H1 (cell line): ENCODE data around the gene NRXN3. TPM values are rescaled to one million over a fixed set of nuclear protein-coding genes. Genes with fewer than 3 reads are reported as not detected.

Experiments used
- CTCF ChIA-PET: fragments of 300-600 bp; sonication (Branson Sonifier 250); formaldehyde crosslinking; loops from one replicate; lab custom pipeline; 2021; ENCODE audit not compliant: partially characterized antibody; lab: Charles Lee
- POLR2A ChIA-PET: fragments of 300-600 bp; sonication (Branson Sonifier 250); formaldehyde crosslinking; loops from one replicate; lab custom pipeline; 2021; ENCODE audit warnings: inconsistent platforms; ENCODE audit not compliant: partially characterized antibody; lab: Charles Lee
- DNase-seq, 2 experiments: peaks; one replicate each; pipeline versions ENCODE4 v3.0.0 to v3.0.0-alpha.2; 2010 to 2022; ENCODE audit warnings: low spot score in 2 of 2, low read depth in 1 of 2, mixed read lengths in 1 of 2
- FAIRE-seq: peaks from 2 replicates; lab custom pipeline; 2011; peaks lifted over from hg19 to GRCh38; lab: Jason Lieb, UNC
- H2AFZ ChIP-seq: 2 replicates; pipeline ENCODE4 v1.8.1; 2012; ENCODE audit warnings: low read length, inconsistent platforms
- H2AK5ac ChIP-seq: 2 replicates; pipeline ENCODE4 v1.6.1; 2013; ENCODE audit warnings: low read depth, low read length
- H2BK120ac ChIP-seq: replicated peaks from 2 replicates; pipeline ENCODE3; 2013; ENCODE audit warnings: low read depth, low read length, inconsistent platforms
- H2BK12ac ChIP-seq: 2 replicates; pipeline ENCODE4 v1.6.1; 2013; ENCODE audit warnings: low read depth, low read length
- H2BK15ac ChIP-seq: 2 replicates; pipeline ENCODE4 v1.6.1; 2013; ENCODE audit warnings: low read length
- H2BK20ac ChIP-seq: 2 replicates; pipeline ENCODE4 v1.6.1; 2013; ENCODE audit warnings: low read length
- H2BK5ac ChIP-seq: 2 replicates; pipeline ENCODE4 v1.6.1; 2013; ENCODE audit warnings: low read depth, low read length
- H3K14ac ChIP-seq: 2 replicates; pipeline ENCODE4 v1.6.1; 2013; ENCODE audit warnings: inconsistent platforms; ENCODE audit not compliant: insufficient read length
- H3K18ac ChIP-seq: 2 replicates; pipeline ENCODE4 v1.6.1; 2013; ENCODE audit warnings: low read length; ENCODE audit errors: extremely low read depth
- H3K23ac ChIP-seq: 2 replicates; pipeline ENCODE4 v1.6.1; 2013; ENCODE audit warnings: inconsistent platforms; ENCODE audit not compliant: insufficient read length
- H3K23me2 ChIP-seq: 2 replicates; pipeline ENCODE4 v1.6.1; 2013; ENCODE audit warnings: low read depth, low read length
- H3K27ac ChIP-seq: 2 replicates; pipeline ENCODE4 v1.6.1; 2011; ENCODE audit warnings: low read depth, low read length, inconsistent platforms
- H3K27me3 ChIP-seq, 4 experiments: replicated peaks in 1 of 4; 1 replicate in 1 of 4; 2 replicates in 3 of 4; pipeline versions ENCODE4 v1.6.1 to v1.8.1; 2011 to 2013; ENCODE audit warnings: low read length in 3 of 4, mild to moderate bottlenecking in 3 of 4, inconsistent platforms in 2 of 4, mixed read lengths in 2 of 4, moderate library complexity in 1 of 4; ENCODE audit not compliant: control insufficient read depth in 3 of 4, insufficient read depth in 3 of 4; ENCODE audit errors: extremely low read depth in 1 of 4
- H3K36me3 ChIP-seq, 4 experiments: 2 replicates each; pipeline versions ENCODE4 v1.6.1 to v1.8.1; 2011 to 2013; ENCODE audit warnings: mild to moderate bottlenecking in 4 of 4, low read length in 3 of 4, moderate library complexity in 2 of 4, control low read depth in 1 of 4, inconsistent platforms in 1 of 4; ENCODE audit not compliant: insufficient read depth in 4 of 4, control insufficient read depth in 2 of 4
- H3K4ac ChIP-seq: replicated peaks from 2 replicates; pipeline ENCODE3; 2013; ENCODE audit warnings: low read length, low read depth, mixed read lengths, inconsistent platforms; ENCODE audit not compliant: insufficient read length
- H3K4me1 ChIP-seq, 4 experiments: replicated peaks in 1 of 4; 1 replicate in 1 of 4; 2 replicates in 3 of 4; pipeline versions ENCODE4 v1.6.1 to v1.8.1; 2011 to 2013; ENCODE audit warnings: low read length in 3 of 4, inconsistent platforms in 2 of 4, mixed read lengths in 1 of 4; ENCODE audit not compliant: insufficient read depth in 4 of 4, control insufficient read depth in 3 of 4
- H3K4me2 ChIP-seq, 2 experiments: 2 replicates each; pipeline versions ENCODE4 v1.6.1 to v1.8.1; 2011 to 2013; ENCODE audit warnings: low read depth in 2 of 2, low read length in 2 of 2, control low read depth in 1 of 2, inconsistent platforms in 1 of 2, mild to moderate bottlenecking in 1 of 2; ENCODE audit not compliant: insufficient read depth in 1 of 2
- H3K4me3 ChIP-seq, 4 experiments: fragments of 200-600, 300-600 bp in 1 of 4; sonication (generic), shearing (Covaris generic), sonication (Bioruptor Twin) in 1 of 4; 2 replicates each; pipeline versions ENCODE4 v1.5.1 to v1.8.1; 2011 to 2016; ENCODE audit warnings: low read length in 4 of 4, low read depth in 3 of 4, control low read depth in 2 of 4, inconsistent platforms in 2 of 4, mild to moderate bottlenecking in 2 of 4, mixed read lengths in 1 of 4, moderate library complexity in 1 of 4; ENCODE audit not compliant: insufficient read depth in 2 of 4; ENCODE audit errors: extremely low read depth in 1 of 4
- H3K56ac ChIP-seq: replicated peaks from 2 replicates; pipeline ENCODE3; 2013; ENCODE audit warnings: low read depth, mild to moderate bottlenecking, mixed read lengths, low read length, inconsistent platforms; ENCODE audit not compliant: insufficient read length
- H3K79me1 ChIP-seq: 2 replicates; pipeline ENCODE4 v1.6.1; 2013; ENCODE audit warnings: low read depth, low read length, control low read depth
- H3K79me2 ChIP-seq, 2 experiments: 2 replicates each; pipeline versions ENCODE4 v1.6.1 to v1.8.1; 2012 to 2013; ENCODE audit warnings: low read length in 2 of 2, mild to moderate bottlenecking in 2 of 2, inconsistent platforms in 1 of 2; ENCODE audit not compliant: insufficient read depth in 2 of 2, control insufficient read depth in 1 of 2
- H3K9ac ChIP-seq, 4 experiments: replicated peaks in 1 of 4; 1 replicate in 1 of 4; 2 replicates in 3 of 4; pipeline versions ENCODE4 v1.6.1 to v1.8.1; 2011 to 2013; ENCODE audit warnings: low read depth in 3 of 4, low read length in 3 of 4, control low read depth in 2 of 4, mild to moderate bottlenecking in 2 of 4, moderate library complexity in 2 of 4, inconsistent platforms in 1 of 4; ENCODE audit errors: extremely low read depth in 1 of 4
- H3K9me3 ChIP-seq, 2 experiments: 2 replicates each; pipeline versions ENCODE4 v1.6.1 to v1.8.1; 2012 to 2013; ENCODE audit warnings: mild to moderate bottlenecking in 2 of 2, moderate library complexity in 2 of 2, control low read depth in 1 of 2, inconsistent platforms in 1 of 2, low read depth in 1 of 2, low read length in 1 of 2, mixed read lengths in 1 of 2; ENCODE audit not compliant: insufficient read depth in 2 of 2
- H4K20me1 ChIP-seq, 2 experiments: replicated peaks in 1 of 2; 2 replicates each; pipeline versions ENCODE3 to v1.8.1; 2011 to 2013; ENCODE audit warnings: inconsistent platforms in 2 of 2, low read length in 2 of 2, mild to moderate bottlenecking in 1 of 2; ENCODE audit not compliant: insufficient read depth in 2 of 2, control insufficient read depth in 1 of 2
- H4K5ac ChIP-seq: 2 replicates; pipeline ENCODE4 v1.6.1; 2013; ENCODE audit warnings: low read length, low read depth, mixed read lengths, inconsistent platforms; ENCODE audit not compliant: insufficient read length
- H4K8ac ChIP-seq: 2 replicates; pipeline ENCODE4 v1.8.0; 2013; ENCODE audit warnings: mild to moderate bottlenecking, moderate library complexity, low read length, inconsistent platforms; ENCODE audit not compliant: insufficient read depth; ENCODE audit errors: extremely low read depth
- H4K91ac ChIP-seq: replicated peaks from 2 replicates; pipeline ENCODE3; 2013; ENCODE audit warnings: low read length, mixed read lengths, inconsistent platforms; ENCODE audit not compliant: insufficient read length
- CHD1 ChIP-seq: IDR thresholded peaks from 2 replicates; pipeline ENCODE4 v1.6.1; 2012; ENCODE audit warnings: low read depth, low read length, improper control_type of control experiment
- CTBP2 ChIP-seq: IDR thresholded peaks from 2 replicates; pipeline ENCODE4 v1.7.0; 2011; ENCODE audit warnings: borderline replicate concordance, mild to moderate bottlenecking, moderate library complexity, mixed read lengths, low read length; ENCODE audit not compliant: insufficient read depth, insufficient read length
- EGR1 ChIP-seq: IDR thresholded peaks from 2 replicates; pipeline ENCODE4 v1.6.1; 2011; ENCODE audit warnings: low read depth, low read length, borderline replicate concordance
- HDAC2 ChIP-seq, 2 experiments: fragments of 300-600 bp in 1 of 2; sonication (generic) in 1 of 2; IDR thresholded peaks; 2 replicates each; pipeline ENCODE4 v1.6.1; 2011 to 2012; ENCODE audit warnings: low read depth in 2 of 2, low read length in 2 of 2, mild to moderate bottlenecking in 2 of 2, moderate library complexity in 2 of 2, borderline replicate concordance in 1 of 2, inconsistent platforms in 1 of 2
- NANOG ChIP-seq: IDR thresholded peaks from 2 replicates; pipeline ENCODE4 v1.6.1; 2011; ENCODE audit warnings: low read length, low read depth, mild to moderate bottlenecking, inconsistent platforms; ENCODE audit not compliant: insufficient read depth, poor library complexity, severe bottlenecking
- RAD21 ChIP-seq, 2 experiments: IDR thresholded peaks in 1 of 2; conservative IDR thresholded peaks in 1 of 2; 2 replicates each; pipeline ENCODE4 v1.6.1; 2011; ENCODE audit warnings: low read depth in 2 of 2, low read length in 2 of 2, improper control_type of control experiment in 1 of 2, inconsistent platforms in 1 of 2, mild to moderate bottlenecking in 1 of 2, moderate library complexity in 1 of 2
- SIN3A ChIP-seq, 2 experiments: IDR thresholded peaks in 1 of 2; conservative IDR thresholded peaks in 1 of 2; 2 replicates each; pipeline ENCODE4 v1.6.1; 2011 to 2012; ENCODE audit warnings: low read length in 2 of 2, improper control_type of control experiment in 1 of 2, low read depth in 1 of 2, mild to moderate bottlenecking in 1 of 2
- SIX5 ChIP-seq: IDR thresholded peaks from 2 replicates; pipeline ENCODE4 v1.6.1; 2011; ENCODE audit warnings: mild to moderate bottlenecking, low read depth, low read length
- SP4 ChIP-seq: IDR thresholded peaks from 2 replicates; pipeline ENCODE4 v1.6.1; 2012; ENCODE audit warnings: low read length, inconsistent platforms
- TAF1 ChIP-seq: IDR thresholded peaks from 2 replicates; pipeline ENCODE4 v1.6.1; 2011; ENCODE audit warnings: mild to moderate bottlenecking, low read depth, low read length
- TBP ChIP-seq: IDR thresholded peaks from 2 replicates; pipeline ENCODE4 v1.6.1; 2011; ENCODE audit warnings: low read depth, low read length, improper control_type of control experiment
- YY1 ChIP-seq: IDR thresholded peaks from 2 replicates; pipeline ENCODE4 v1.6.1; 2011; ENCODE audit warnings: low read depth, mild to moderate bottlenecking, low read length
- ZNF274 ChIP-seq: IDR thresholded peaks from 2 replicates; pipeline ENCODE4 v1.7.0; 2012; ENCODE audit warnings: low read length, borderline replicate concordance; ENCODE audit errors: extremely low read depth
- WGBS, 2 experiments: shearing (Covaris generic) in 1 of 2; methylation state at CpG; one replicate each; pipeline versions ENCODE4 v1.1.6 to v1.1.7; 2013 to 2015; ENCODE audit warnings: low lambda C conversion rate in 2 of 2, mixed read lengths in 2 of 2, inconsistent platforms in 1 of 2, low coverage in 1 of 2, missing lambda C conversion rate in 1 of 2; ENCODE audit not compliant: insufficient replicate concordance in 2 of 2, insufficient coverage in 1 of 2, insufficient read length in 1 of 2; ENCODE audit errors: extremely low coverage in 1 of 2, missing lambda C conversion rate in 1 of 2; 5-methylcytosine and 5-hydroxymethylcytosine counted together
- polyA plus RNA-seq, 7 experiments: library from polyadenylated mRNA; depleted of rRNA in 3 of 7; stranded (reverse) in 5 of 7; unstranded in 2 of 7; fragments of >200 nt in 5 of 7; fragments of 200-250 nt in 2 of 7; gene quantifications; 1 replicate in 5 of 7; 2 replicates in 1 of 7; 4 replicates in 1 of 7; pipeline versions ENCODE4 v1.2.1 to v1.2.3, GENCODE V29; 2011 to 2013; ENCODE audit warnings: missing spikeins in 2 of 7, mixed read lengths in 2 of 7
- total RNA-seq: library from RNA; stranded (reverse); fragmentation: NEBNext Ultra II Directional; extraction: Animal tissue kit (Norgen Biotek cat#: 25700); gene quantifications from 2 replicates; pipeline ENCODE4 v1.2.1, GENCODE V29; 2021

NRXN3 gene
- total and polyA plus RNA-seq, 2 of the 8 experiments (the other 6 are each of a cell fraction or from before 2014, with no cell fraction given), result 2.6 to 4.1 TPM

- ChIA-PET CTCF (no interaction called here), POLR2A (no interaction called here)
These were observed 1428.2 kb downstream of the NRXN3 start for GRCh38 chr14:79598339-79598738.

More at GRCh38 chr14:79598339-79598738, 1428.2 kb downstream of the NRXN3 start:
- no peak overlapping the region for H2BK15ac ChIP-seq
- no peaks in the 10 kb centered on the region for H3K79me2 ChIP-seq
- H3K4me2 ChIP-seq, result no peak overlapping the region
- no peak for DNase-seq
- H3K9me3 ChIP-seq, result peaks cover 3 to 8% of the 10 kb centered on the region in 2 experiments; a peak in 1 of 4 replicates
- H3K14ac ChIP-seq, result no peak overlapping the region
- no peaks in the 10 kb centered on the region; the same call in 1 of the 2 replicates for H3K23me2 ChIP-seq
- no peak overlapping the region for H4K5ac ChIP-seq
- H4K91ac ChIP-seq, result no peak overlapping the region
- no peak overlapping the region for H3K4me3 ChIP-seq
- H3K4me1 ChIP-seq, result no peaks in the 10 kb centered on the region
- no peaks in the 10 kb centered on the region for H3K36me3 ChIP-seq
- no peak overlapping the region for H3K18ac ChIP-seq
- no peak overlapping the region for H3K9ac ChIP-seq
- no peaks in the 10 kb centered on the region for H3K27me3 ChIP-seq
- FAIRE-seq, result no peak
- no peak overlapping the region for H3K4ac ChIP-seq
- no peak overlapping the region for H3K23ac ChIP-seq
- TF ChIP-seq TAF1 (no peak), ZNF274 (no peak), HDAC2 (IDR thresholded peaks at IDR 0.05; ENCODE audit: borderline replicate concordance in 1 of 2, low read depth in 2 of 2, low read length in 2 of 2) (no peak), CHD1 (no peak), SIX5 (no peak), RAD21 (IDR thresholded peaks at IDR 0.05 in 1 of 2, conservative IDR thresholded peaks at IDR 0.05 in 1 of 2; ENCODE audit: low read depth in 2 of 2, low read length in 2 of 2) (no peak), EGR1 (no peak), TBP (no peak), SIN3A (conservative IDR thresholded peaks at IDR 0.05 in 1 of 2, IDR thresholded peaks at IDR 0.05 in 1 of 2; ENCODE audit: low read depth in 1 of 2, low read length in 2 of 2) (no peak), CTBP2 (no peak), YY1 (no peak), SP4 (no peak), NANOG (no peak)
- H4K20me1 ChIP-seq, result no peaks in the 10 kb centered on the region
- no peak overlapping the region for H4K8ac ChIP-seq
- H2BK20ac ChIP-seq, result no peak overlapping the region
- H2AK5ac ChIP-seq, result no peak overlapping the region
- H3K56ac ChIP-seq, result no peak overlapping the region
- no peak overlapping the region for H3K27ac ChIP-seq
- WGBS, 2 experiments, result 90% methylated on average over 2 of the region's 2 CpGs; no CpG with 5 or more reads in 1 of the 2 experiments
- no peaks in the 10 kb centered on the region for H3K79me1 ChIP-seq
- H2AFZ ChIP-seq, result no peak overlapping the region
- no peak overlapping the region for H2BK5ac ChIP-seq
- H2BK12ac ChIP-seq, result no peak overlapping the region
- no peak overlapping the region for H2BK120ac ChIP-seq
